ENCODE data around the gene TMEM151B. TPM values are rescaled to one million over a fixed set of nuclear protein-coding genes. Genes with fewer than 3 reads are reported as not detected.

Gene TMEM151B
- total and polyA plus RNA-seq, 2 of the 13 experiments (the other 11 are each of a cell fraction or from before 2014, with no cell fraction given): not detected

DNA sequence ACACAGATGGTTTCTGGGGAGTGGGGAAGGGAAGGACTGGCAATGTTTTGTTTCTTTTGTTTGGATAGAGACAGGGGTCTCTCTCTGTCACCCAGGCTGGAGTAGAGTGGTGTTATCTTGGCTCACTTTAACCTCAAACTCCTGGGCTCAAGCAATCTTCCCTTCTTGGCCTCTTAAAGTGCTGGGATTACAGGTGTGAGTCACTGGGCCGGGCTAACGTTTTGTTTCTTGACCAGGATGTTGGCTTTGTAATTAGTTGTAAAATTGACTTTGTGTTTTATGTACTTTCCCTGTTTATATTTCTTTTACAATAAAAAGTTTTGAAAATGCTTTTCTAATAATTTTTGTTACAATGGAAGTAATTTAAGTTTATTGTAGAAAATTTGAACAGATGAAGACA lies 83.1 kb downstream of the TMEM151B start:
- Histone ChIP-seq H2AFZ (ENCODE audit: low read length) (no peak overlapping the region), H3K79me2 (ENCODE audit: insufficient read depth, low read length) (no peaks in the 10 kb centered on the region), H3K27me3 (ENCODE audit: control insufficient read depth in 1 of 2, insufficient read depth in 2 of 2, low read length in 2 of 2) (peaks cover 0 to 3% of the 10 kb centered on the region in 2 experiments; a peak in 1 of 5 replicates), H3K27ac (ENCODE audit: extremely low read length, insufficient read depth, low read length) (no peak overlapping the region), H3K4me1 (ENCODE audit: insufficient read depth, low read length) (peaks cover 11% of the 10 kb centered on the region), H3K9ac (ENCODE audit: insufficient read depth, low read depth, low read length) (no peak overlapping the region), H3K36me3 (replicated peaks in 1 of 2; ENCODE audit: control insufficient read depth in 1 of 2, insufficient read depth in 2 of 2, low read length in 2 of 2) (no peaks in the 10 kb centered on the region), H3K4me3 (replicated peaks in 1 of 3; ENCODE audit: insufficient read depth in 1 of 3, low read depth in 2 of 3, low read length in 3 of 3) (no peak overlapping the region), H4K20me1 (ENCODE audit: insufficient read depth, low read length) (no peaks in the 10 kb centered on the region), H3K9me3 (ENCODE audit: low read length) (no peaks in the 10 kb centered on the region), H3K4me2 (ENCODE audit: low read depth, low read length) (no peak overlapping the region)
- ChIA-PET POLR2A (no interaction called here), CTCF (ENCODE audit: low intra/inter-chr PET ratio, low total read pairs) (no interaction called here)
- no peak for ATAC-seq
- in situ Hi-C loops (cut with HindIII; ENCODE audit: extremely low pct_ligation_motif_present, low pct_unique_long_range_greater_than_20kb) (no loop called here), intact Hi-C loops (cut with micrococcal nuclease; ENCODE audit: unreplicated experiment) (no loop called here)
- no TSS peak for BruUV-seq (replicated peaks)
- FAIRE-seq: peak; percentile 55
- TF ChIP-seq AHR (CRISPR knock-in tag; IDR thresholded peaks at IDR 0.05) (no peak), EP300 (IDR thresholded peaks at IDR 0.05; ENCODE audit: low read depth in 2 of 2, low read length in 2 of 2) (no peak), EP300 (CRISPR knock-in tag; IDR thresholded peaks at IDR 0.05; ENCODE audit: borderline replicate concordance) (no peak), ZNF136 (CRISPR knock-in tag; IDR thresholded peaks at IDR 0.05; ENCODE audit: low read depth) (no peak), ZKSCAN5 (CRISPR knock-in tag; IDR thresholded peaks at IDR 0.05) (no peak), HES4 (CRISPR knock-in tag; IDR thresholded peaks at IDR 0.05; ENCODE audit: borderline replicate concordance) (no peak), NCOA2 (CRISPR knock-in tag; IDR thresholded peaks at IDR 0.05) (no peak), SIX1 (CRISPR knock-in tag; IDR thresholded peaks at IDR 0.05; ENCODE audit: borderline replicate concordance) (no peak), ZNF570 (CRISPR knock-in tag; IDR thresholded peaks at IDR 0.05; ENCODE audit: borderline replicate concordance) (no peak), IKZF1 (IDR thresholded peaks at IDR 0.05) (no peak), CENPT (CRISPR knock-in tag; IDR thresholded peaks at IDR 0.05; ENCODE audit: low read depth) (no peak), SCMH1 (CRISPR knock-in tag; IDR thresholded peaks at IDR 0.05; ENCODE audit: borderline replicate concordance) (no peak), WIZ (CRISPR knock-in tag; IDR thresholded peaks at IDR 0.05) (no peak), BRCA1 (CRISPR knock-in tag; IDR thresholded peaks at IDR 0.05) (no peak), NPAS2 (CRISPR knock-in tag; IDR thresholded peaks at IDR 0.05; ENCODE audit: borderline replicate concordance) (no peak), NFE2L2 (IDR thresholded peaks at IDR 0.05; ENCODE audit: low read length) (no peak), MAFG (CRISPR knock-in tag; IDR thresholded peaks at IDR 0.05) (no peak)
- TF ChIP-seq, protein P1, sequence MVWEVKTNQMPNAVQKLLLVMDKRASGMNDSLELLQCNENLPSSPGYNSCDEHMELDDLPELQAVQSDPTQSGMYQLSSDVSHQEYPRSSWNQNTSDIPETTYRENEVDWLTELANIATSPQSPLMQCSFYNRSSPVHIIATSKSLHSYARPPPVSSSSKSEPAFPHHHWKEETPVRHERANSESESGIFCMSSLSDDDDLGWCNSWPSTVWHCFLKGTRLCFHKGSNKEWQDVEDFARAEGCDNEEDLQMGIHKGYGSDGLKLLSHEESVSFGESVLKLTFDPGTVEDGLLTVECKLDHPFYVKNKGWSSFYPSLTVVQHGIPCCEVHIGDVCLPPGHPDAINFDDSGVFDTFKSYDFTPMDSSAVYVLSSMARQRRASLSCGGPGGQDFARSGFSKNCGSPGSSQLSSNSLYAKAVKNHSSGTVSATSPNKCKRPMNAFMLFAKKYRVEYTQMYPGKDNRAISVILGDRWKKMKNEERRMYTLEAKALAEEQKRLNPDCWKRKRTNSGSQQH (CRISPR knock-in tag; IDR thresholded peaks at IDR 0.05; ENCODE audit: low read depth): no peak
- TF ChIP-seq, protein P2, sequence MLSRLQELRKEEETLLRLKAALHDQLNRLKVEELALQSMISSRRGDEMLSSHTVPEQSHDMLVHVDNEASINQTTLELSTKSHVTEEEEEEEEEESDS (CRISPR knock-in tag; IDR thresholded peaks at IDR 0.05; ENCODE audit: borderline replicate concordance): no peak
- TF ChIP-seq, protein P3, sequence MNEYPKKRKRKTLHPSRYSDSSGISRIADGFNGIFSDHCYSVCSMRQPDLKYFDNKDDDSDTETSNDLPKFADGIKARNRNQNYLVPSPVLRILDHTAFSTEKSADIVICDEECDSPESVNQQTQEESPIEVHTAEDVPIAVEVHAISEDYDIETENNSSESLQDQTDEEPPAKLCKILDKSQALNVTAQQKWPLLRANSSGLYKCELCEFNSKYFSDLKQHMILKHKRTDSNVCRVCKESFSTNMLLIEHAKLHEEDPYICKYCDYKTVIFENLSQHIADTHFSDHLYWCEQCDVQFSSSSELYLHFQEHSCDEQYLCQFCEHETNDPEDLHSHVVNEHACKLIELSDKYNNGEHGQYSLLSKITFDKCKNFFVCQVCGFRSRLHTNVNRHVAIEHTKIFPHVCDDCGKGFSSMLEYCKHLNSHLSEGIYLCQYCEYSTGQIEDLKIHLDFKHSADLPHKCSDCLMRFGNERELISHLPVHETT (CRISPR knock-in tag; conservative IDR thresholded peaks at IDR 0.05): no peak
- TF ChIP-seq, protein P4, sequence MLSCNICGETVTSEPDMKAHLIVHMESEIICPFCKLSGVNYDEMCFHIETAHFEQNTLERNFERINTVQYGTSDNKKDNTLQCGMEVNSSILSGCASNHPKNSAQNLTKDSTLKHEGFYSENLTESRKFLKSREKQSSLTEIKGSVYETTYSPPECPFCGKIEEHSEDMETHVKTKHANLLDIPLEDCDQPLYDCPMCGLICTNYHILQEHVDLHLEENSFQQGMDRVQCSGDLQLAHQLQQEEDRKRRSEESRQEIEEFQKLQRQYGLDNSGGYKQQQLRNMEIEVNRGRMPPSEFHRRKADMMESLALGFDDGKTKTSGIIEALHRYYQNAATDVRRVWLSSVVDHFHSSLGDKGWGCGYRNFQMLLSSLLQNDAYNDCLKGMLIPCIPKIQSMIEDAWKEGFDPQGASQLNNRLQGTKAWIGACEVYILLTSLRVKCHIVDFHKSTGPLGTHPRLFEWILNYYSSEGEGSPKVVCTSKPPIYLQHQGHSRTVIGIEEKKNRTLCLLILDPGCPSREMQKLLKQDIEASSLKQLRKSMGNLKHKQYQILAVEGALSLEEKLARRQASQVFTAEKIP (CRISPR knock-in tag; IDR thresholded peaks at IDR 0.05; ENCODE audit: borderline replicate concordance): no peak
- DNase-seq (ENCODE audit: low spot score): no peak
- WGBS (ENCODE audit: low lambda C conversion rate): 1% methylated on average over 2 of the region's 2 CpGs

All from HepG2 (cell line).